ENCODE results near the gene CBX5.
"Not testable (repeated sequence)": the region's sequence is repeated elsewhere in the genome, so short reads cannot be mapped to it uniquely, and the experiment has no call there.

CBX5 gene

GRCh38 chr12:54194611-54195010, 85.3 kb downstream of the CBX5 start:
- 90% methylated on average over 2 of the region's 2 CpGs for WGBS (ENCODE audit: insufficient coverage)
- Histone ChIP-seq H3K4me1 (ENCODE audit: control extremely low read depth in 1 of 4, control insufficient read depth in 4 of 4, insufficient read depth in 4 of 4, low read length in 3 of 4) (peaks cover 10 to 18% (median 14%) of the 10 kb centered on the region in 4 experiments), H3K27me3 (replicated peaks in 2 of 5; ENCODE audit: control insufficient read depth in 4 of 5, insufficient read depth in 5 of 5, low read length in 4 of 5) (peaks cover 17 to 92% (median 47%) of the 10 kb centered on the region in 5 experiments)
- DNase-seq; POLR2A ChIA-PET; H3K4me3 ChIP-seq (ENCODE audit: control insufficient read depth in 1 of 7, extremely low read depth in 1 of 7, insufficient read depth in 4 of 7, low read depth in 2 of 7, low read length in 6 of 7); H3K9me3 ChIP-seq (ENCODE audit: control extremely low read depth in 1 of 5, control insufficient read depth in 4 of 5, insufficient read depth in 2 of 5, low read depth in 1 of 5, low read length in 4 of 5); H3K36me3 ChIP-seq (ENCODE audit: control insufficient read depth in 4 of 4, insufficient read depth in 4 of 4, low read length in 3 of 4); H3K27ac ChIP-seq (ENCODE audit: insufficient read depth in 1 of 2, low read depth in 1 of 2, low read length in 2 of 2, poor library complexity in 1 of 2, severe bottlenecking in 2 of 2): not testable (repeated sequence)
- CTCF ChIA-PET, result interaction anchor here (0.8 to 10.7 kb wide), 10 partner anchors 13 to 209 kb away, joined by 3 to 123 read pairs (median 6); partner anchors contain the start of genes HOXC10, HOXC5 and HOXC8

GRCh38 chr12:54193434-54193833, 86.5 kb downstream of the CBX5 start:
- no peak for DNase-seq
- peaks cover 10 to 18% (median 14%) of the 10 kb centered on the region in 4 experiments for H3K4me1 ChIP-seq (ENCODE audit: control extremely low read depth in 1 of 4, control insufficient read depth in 4 of 4, insufficient read depth in 4 of 4, low read length in 3 of 4)
- ChIA-PET CTCF (interaction anchor here (0.7 to 10.7 kb wide), 6 partner anchors 9 to 177 kb away, joined by 4 to 123 read pairs (median 17); partner anchors contain the start of gene HOXC5), POLR2A (no interaction called here)
- no peaks in the 10 kb centered on the region for H3K9me3 ChIP-seq (ENCODE audit: control extremely low read depth in 1 of 5, control insufficient read depth in 4 of 5, insufficient read depth in 2 of 5, low read depth in 1 of 5, low read length in 4 of 5)
- H3K27ac ChIP-seq (ENCODE audit: insufficient read depth in 1 of 2, low read depth in 1 of 2, low read length in 2 of 2, poor library complexity in 1 of 2, severe bottlenecking in 2 of 2), result no peak overlapping the region
- peaks cover 14 to 82% (median 47%) of the 10 kb centered on the region in 5 experiments for H3K27me3 ChIP-seq (replicated peaks in 2 of 5; ENCODE audit: control insufficient read depth in 4 of 5, insufficient read depth in 5 of 5, low read length in 4 of 5)
- H3K4me3 ChIP-seq (ENCODE audit: control insufficient read depth in 1 of 7, extremely low read depth in 1 of 7, insufficient read depth in 4 of 7, low read depth in 2 of 7, low read length in 6 of 7), result no peak overlapping the region
- WGBS (ENCODE audit: insufficient coverage), result 75% methylated on average over 6 of the region's 7 CpGs
- H3K36me3 ChIP-seq (ENCODE audit: control insufficient read depth in 4 of 4, insufficient read depth in 4 of 4, low read length in 3 of 4), result no peaks in the 10 kb centered on the region

GRCh38 chr12:54191550-54192022, 88.3 kb downstream of the CBX5 start:
- 0% methylated on average over 13 of the region's 14 CpGs for WGBS (ENCODE audit: insufficient coverage)
- H3K4me3 ChIP-seq (ENCODE audit: control insufficient read depth in 1 of 7, extremely low read depth in 1 of 7, insufficient read depth in 4 of 7, low read depth in 2 of 7, low read length in 6 of 7), result no peak overlapping the region
- POLR2A ChIA-PET, result no interaction called here

GRCh38 chr12:54191126-54191525, 88.8 kb downstream of the CBX5 start:
- Histone ChIP-seq H3K36me3 (ENCODE audit: control insufficient read depth in 4 of 4, insufficient read depth in 4 of 4, low read length in 3 of 4) (peaks cover 0 to 2% (median 0%) of the 10 kb centered on the region in 4 experiments), H3K27ac (ENCODE audit: insufficient read depth in 1 of 2, low read depth in 1 of 2, low read length in 2 of 2, poor library complexity in 1 of 2, severe bottlenecking in 2 of 2) (no peak overlapping the region), H3K27me3 (replicated peaks in 2 of 5; ENCODE audit: control insufficient read depth in 4 of 5, insufficient read depth in 5 of 5, low read length in 4 of 5) (peaks cover 14 to 62% (median 32%) of the 10 kb centered on the region in 5 experiments), H3K4me1 (ENCODE audit: control extremely low read depth in 1 of 4, control insufficient read depth in 4 of 4, insufficient read depth in 4 of 4, low read length in 3 of 4) (peaks cover 2 to 12% (median 8%) of the 10 kb centered on the region in 4 experiments), H3K9me3 (ENCODE audit: control extremely low read depth in 1 of 5, control insufficient read depth in 4 of 5, insufficient read depth in 2 of 5, low read depth in 1 of 5, low read length in 4 of 5) (no peaks in the 10 kb centered on the region), H3K4me3 (ENCODE audit: control insufficient read depth in 1 of 7, extremely low read depth in 1 of 7, insufficient read depth in 4 of 7, low read depth in 2 of 7, low read length in 6 of 7) (no peak overlapping the region)
- no peak for DNase-seq
- POLR2A ChIA-PET, result no interaction called here
- 50% methylated on average over 4 of the region's 4 CpGs for WGBS (ENCODE audit: insufficient coverage)
- CTCF ChIA-PET, result interaction anchor here (0.9 to 10.7 kb wide), 14 partner anchors 11 to 452 kb away, joined by 3 to 123 read pairs (median 4); partner anchors contain the start of genes HOXC5 and HOXC8

More at GRCh38 chr12:54191550-54192022, 88.3 kb downstream of the CBX5 start:
- Histone ChIP-seq H3K9me3 (ENCODE audit: control extremely low read depth in 1 of 5, control insufficient read depth in 4 of 5, insufficient read depth in 2 of 5, low read depth in 1 of 5, low read length in 4 of 5) (no peaks in the 10 kb centered on the region), H3K27me3 (replicated peaks in 2 of 5; ENCODE audit: control insufficient read depth in 4 of 5, insufficient read depth in 5 of 5, low read length in 4 of 5) (peaks cover 14 to 67% (median 35%) of the 10 kb centered on the region in 5 experiments), H3K4me1 (ENCODE audit: control extremely low read depth in 1 of 4, control insufficient read depth in 4 of 4, insufficient read depth in 4 of 4, low read length in 3 of 4) (peaks cover 4 to 17% (median 13%) of the 10 kb centered on the region in 4 experiments), H3K36me3 (ENCODE audit: control insufficient read depth in 4 of 4, insufficient read depth in 4 of 4, low read length in 3 of 4) (peaks cover 0 to under 1% (median 0%) of the 10 kb centered on the region in 4 experiments), H3K27ac (ENCODE audit: insufficient read depth in 1 of 2, low read depth in 1 of 2, low read length in 2 of 2, poor library complexity in 1 of 2, severe bottlenecking in 2 of 2) (no peak overlapping the region)
- CTCF ChIA-PET, result interaction anchor here (0.6 to 10.7 kb wide), 19 partner anchors 11 to 203 kb away, joined by 3 to 123 read pairs (median 4); partner anchors contain the start of genes HOXC5 and HOXC8
- DNase-seq, result peak; percentile 86 to 93 (median 86)

- Histone ChIP-seq H3K27ac (ENCODE audit: insufficient read depth in 1 of 2, low read depth in 1 of 2, low read length in 2 of 2, poor library complexity in 1 of 2, severe bottlenecking in 2 of 2) (no peak overlapping the region), H3K4me1 (ENCODE audit: control extremely low read depth in 1 of 4, control insufficient read depth in 4 of 4, insufficient read depth in 4 of 4, low read length in 3 of 4) (peaks cover 0 to 6% (median 0%) of the 10 kb centered on the region in 4 experiments), H3K27me3 (replicated peaks in 2 of 5; ENCODE audit: control insufficient read depth in 4 of 5, insufficient read depth in 5 of 5, low read length in 4 of 5) (peaks cover 10 to 44% (median 24%) of the 10 kb centered on the region in 5 experiments), H3K9me3 (ENCODE audit: control extremely low read depth in 1 of 5, control insufficient read depth in 4 of 5, insufficient read depth in 2 of 5, low read depth in 1 of 5, low read length in 4 of 5) (no peaks in the 10 kb centered on the region), H3K4me3 (ENCODE audit: control insufficient read depth in 1 of 7, extremely low read depth in 1 of 7, insufficient read depth in 4 of 7, low read depth in 2 of 7, low read length in 6 of 7) (peak overlapping the region in 6 of 7 experiments; percentile 69 to 89 (median 82)), H3K36me3 (ENCODE audit: control insufficient read depth in 4 of 4, insufficient read depth in 4 of 4, low read length in 3 of 4) (peaks cover 0 to 2% (median 0%) of the 10 kb centered on the region in 4 experiments)
- ChIA-PET POLR2A (interaction anchor here (0.5 to 1.1 kb wide), 2 partner anchors 163 to 423 kb away, joined by 3 read pairs; no protein-coding TSS in a partner anchor), CTCF (interaction anchor here (0.6 to 10.7 kb wide), 16 partner anchors 10 to 424 kb away, joined by 3 to 123 read pairs (median 4); partner anchors contain the start of gene HOXC5)
- 27% methylated on average over 3 of the region's 3 CpGs for WGBS (ENCODE audit: insufficient coverage)
- DNase-seq, result no peak
Observed at GRCh38 chr12:54189198-54189539, 90.8 kb downstream of the CBX5 start.

- Histone ChIP-seq H3K27me3 (replicated peaks in 2 of 5; ENCODE audit: control insufficient read depth in 4 of 5, insufficient read depth in 5 of 5, low read length in 4 of 5) (peaks cover 4 to 23% (median 6%) of the 10 kb centered on the region in 5 experiments), H3K9me3 (ENCODE audit: control extremely low read depth in 1 of 5, control insufficient read depth in 4 of 5, insufficient read depth in 2 of 5, low read depth in 1 of 5, low read length in 4 of 5) (no peaks in the 10 kb centered on the region), H3K27ac (ENCODE audit: insufficient read depth in 1 of 2, low read depth in 1 of 2, low read length in 2 of 2, poor library complexity in 1 of 2, severe bottlenecking in 2 of 2) (no peak overlapping the region), H3K4me3 (ENCODE audit: control insufficient read depth in 1 of 7, extremely low read depth in 1 of 7, insufficient read depth in 4 of 7, low read depth in 2 of 7, low read length in 6 of 7) (no peak overlapping the region), H3K36me3 (ENCODE audit: control insufficient read depth in 4 of 4, insufficient read depth in 4 of 4, low read length in 3 of 4) (peaks cover 0 to 10% (median 2%) of the 10 kb centered on the region in 4 experiments), H3K4me1 (ENCODE audit: control extremely low read depth in 1 of 4, control insufficient read depth in 4 of 4, insufficient read depth in 4 of 4, low read length in 3 of 4) (peaks cover 0 to 6% (median 0%) of the 10 kb centered on the region in 4 experiments)
- CTCF ChIA-PET, result interaction anchor here (0.8 to 2.0 kb wide), 4 partner anchors 12 to 21 kb away, joined by 4 to 5 read pairs (median 4); no protein-coding TSS in a partner anchor
- no peak for DNase-seq
- POLR2A ChIA-PET, result no interaction called here
- WGBS (ENCODE audit: insufficient coverage), result 100% methylated on average over 3 of the region's 3 CpGs
Observed at GRCh38 chr12:54187075-54187474, 92.8 kb downstream of the CBX5 start.

- DNase-seq, result no peak
- no peaks in the 10 kb centered on the region for H3K4me1 ChIP-seq (ENCODE audit: control extremely low read depth in 1 of 4, control insufficient read depth in 4 of 4, insufficient read depth in 4 of 4, low read length in 3 of 4)
- H3K4me3 ChIP-seq (ENCODE audit: control insufficient read depth in 1 of 7, extremely low read depth in 1 of 7, insufficient read depth in 4 of 7, low read depth in 2 of 7, low read length in 6 of 7), result no peak overlapping the region
- H3K36me3 ChIP-seq (ENCODE audit: control insufficient read depth in 4 of 4, insufficient read depth in 4 of 4, low read length in 3 of 4), result peaks cover 0 to 16% (median 7%) of the 10 kb centered on the region in 4 experiments
- no CpG with 5 or more reads among the region's 1 CpG for WGBS (ENCODE audit: insufficient coverage)
- H3K27me3 ChIP-seq (replicated peaks in 2 of 5; ENCODE audit: control insufficient read depth in 4 of 5, insufficient read depth in 5 of 5, low read length in 4 of 5), result peaks cover 0 to 13% (median 6%) of the 10 kb centered on the region in 5 experiments
- POLR2A ChIA-PET, result no interaction called here
- CTCF ChIA-PET, result interaction anchor here (0.8 to 2.0 kb wide), 5 partner anchors 12 to 213 kb away, joined by 3 to 5 read pairs (median 3); partner anchors contain the start of gene HOXC11
- H3K27ac ChIP-seq (ENCODE audit: insufficient read depth in 1 of 2, low read depth in 1 of 2, low read length in 2 of 2, poor library complexity in 1 of 2, severe bottlenecking in 2 of 2), result no peak overlapping the region
- no peaks in the 10 kb centered on the region for H3K9me3 ChIP-seq (ENCODE audit: control extremely low read depth in 1 of 5, control insufficient read depth in 4 of 5, insufficient read depth in 2 of 5, low read depth in 1 of 5, low read length in 4 of 5)
Observed at GRCh38 chr12:54185919-54186318, 94.0 kb downstream of the CBX5 start.
